ENCODE data around the gene MICAL1.
"Not testable (repeated sequence)": the region's sequence is repeated elsewhere in the genome, so short reads cannot be mapped to it uniquely, and the experiment has no call there.

The MICAL1 gene

DNA sequence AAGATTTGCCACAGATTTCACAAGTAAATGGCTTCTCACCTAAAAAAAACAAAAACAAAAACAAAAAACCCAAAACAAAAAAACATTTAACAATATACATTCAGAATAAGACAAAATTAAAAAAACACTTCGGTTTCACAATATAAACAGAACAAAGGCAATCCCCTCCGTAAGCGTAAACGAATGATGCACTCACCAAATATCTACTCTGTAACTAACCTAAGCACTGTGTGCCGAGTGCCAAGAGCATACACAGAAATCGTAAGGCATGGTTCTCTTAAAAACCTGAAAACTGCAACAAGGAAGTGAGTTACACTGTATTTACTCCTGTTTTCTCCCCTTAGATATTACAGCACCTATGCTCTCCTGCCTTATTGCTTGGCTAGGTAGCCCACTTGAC, 12.1 kb upstream of the MICAL1 start:
- FAIRE-seq: no peak
- no peak for TF ChIP-seq POLR2A (IDR thresholded peaks at IDR 0.05; ENCODE audit: low read depth, low read length)
- DNase-seq (ENCODE audit: insufficient read length, low spot score): no peak

DNA sequence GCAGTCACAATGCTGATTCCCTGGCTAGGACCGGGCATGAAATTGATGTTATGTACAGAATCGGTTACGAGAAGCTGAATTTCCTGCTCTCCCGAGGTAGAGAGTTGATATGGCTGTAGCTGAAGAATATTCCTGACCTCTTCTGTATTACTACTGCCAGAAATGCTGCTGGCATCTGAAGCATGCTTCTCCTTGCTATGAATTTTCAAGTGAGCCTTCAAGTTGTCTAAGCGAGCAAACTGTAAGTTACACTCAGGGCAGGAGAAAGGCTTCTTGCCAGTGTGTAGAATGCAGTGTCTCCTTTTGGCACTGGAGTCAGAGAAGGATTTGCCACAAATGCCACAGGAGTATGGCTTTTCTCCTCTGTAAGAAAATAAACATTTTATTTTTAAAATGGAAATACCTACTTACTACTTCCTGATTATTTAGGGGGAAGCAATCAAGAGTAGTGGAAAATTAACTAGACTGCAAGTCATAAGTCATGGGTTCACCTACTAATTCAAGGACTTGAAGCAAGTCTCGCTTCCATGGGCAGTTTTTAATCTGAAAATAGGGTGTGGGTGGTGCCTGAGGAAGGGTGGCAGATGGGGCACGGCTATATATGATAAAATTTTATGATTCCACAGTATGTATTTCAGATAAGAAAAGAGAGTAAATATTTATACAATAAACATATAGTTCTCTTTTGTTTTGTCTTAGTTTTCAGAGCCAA, 10.8 kb upstream of the MICAL1 start:
- FAIRE-seq: no peak
- no peak for TF ChIP-seq POLR2A (IDR thresholded peaks at IDR 0.05; ENCODE audit: low read depth, low read length)
- no peak for DNase-seq (ENCODE audit: insufficient read length, low spot score)

DNA sequence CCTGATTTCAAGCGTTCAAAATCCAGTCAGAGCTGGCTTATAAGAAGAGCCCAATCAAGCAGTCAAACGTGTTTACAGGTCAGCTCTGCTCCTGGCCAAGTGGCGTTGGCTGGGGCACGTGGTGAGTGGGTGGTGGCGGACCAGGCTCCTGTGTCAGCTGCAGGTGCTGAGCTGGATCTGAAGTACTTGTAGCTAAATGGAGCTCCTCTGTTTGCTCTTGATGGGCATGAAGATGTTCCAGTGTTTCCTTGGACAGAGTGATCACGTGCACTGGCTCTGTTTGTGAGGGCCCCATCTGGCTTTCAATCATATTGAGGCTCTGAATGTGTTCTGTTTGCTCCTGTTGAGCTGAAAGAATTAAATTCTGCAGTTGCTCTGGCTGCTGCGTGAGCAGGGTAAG, 10.2 kb upstream of the MICAL1 start:
- TF ChIP-seq POLR2A (IDR thresholded peaks at IDR 0.05; ENCODE audit: low read depth, low read length): no peak
- no peak for FAIRE-seq

DNA sequence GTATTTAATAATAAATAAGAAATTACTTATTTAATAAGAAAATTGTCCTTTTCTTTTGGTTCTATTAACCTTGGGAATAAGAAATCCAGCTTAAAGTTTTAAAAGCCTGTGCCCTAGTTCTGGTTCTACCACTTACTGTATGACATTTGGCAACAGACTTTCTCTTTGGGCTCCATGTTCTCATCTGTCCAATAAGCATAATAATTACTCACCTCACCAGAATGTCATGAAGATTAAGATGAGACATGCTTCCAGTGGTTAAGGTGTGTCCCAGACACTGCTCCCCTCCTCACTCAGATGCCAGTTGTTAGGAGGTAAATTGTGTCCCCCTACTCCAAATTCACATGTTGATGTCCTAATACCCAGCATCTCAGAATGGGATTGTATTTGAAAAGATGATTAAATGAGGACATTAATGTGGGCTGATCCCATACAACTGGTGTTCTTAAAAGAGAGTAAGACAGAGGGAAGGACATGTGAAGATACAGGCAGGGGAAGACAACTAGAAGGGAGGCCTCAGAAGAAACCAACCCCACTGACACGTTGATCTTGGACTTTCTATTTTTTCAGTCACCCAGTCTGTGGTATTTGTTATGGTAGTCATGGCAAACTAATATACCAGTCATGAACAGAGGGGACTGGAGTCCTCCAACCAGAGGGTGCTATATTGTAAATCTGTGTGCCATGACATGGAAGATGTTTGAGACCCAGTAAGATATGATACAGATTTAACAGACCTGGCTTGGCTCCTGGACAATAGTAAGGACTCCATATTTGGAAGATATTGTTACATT, 6.4 kb upstream of the MICAL1 start:
- no peak for DNase-seq (ENCODE audit: insufficient read length, low spot score)
- TF ChIP-seq POLR2A (IDR thresholded peaks at IDR 0.05; ENCODE audit: low read depth, low read length): no peak
- FAIRE-seq: no peak

More for the DNA sequence above, 10.2 kb upstream of the MICAL1 start:
- no peak for DNase-seq (ENCODE audit: insufficient read length, low spot score)

DNA sequence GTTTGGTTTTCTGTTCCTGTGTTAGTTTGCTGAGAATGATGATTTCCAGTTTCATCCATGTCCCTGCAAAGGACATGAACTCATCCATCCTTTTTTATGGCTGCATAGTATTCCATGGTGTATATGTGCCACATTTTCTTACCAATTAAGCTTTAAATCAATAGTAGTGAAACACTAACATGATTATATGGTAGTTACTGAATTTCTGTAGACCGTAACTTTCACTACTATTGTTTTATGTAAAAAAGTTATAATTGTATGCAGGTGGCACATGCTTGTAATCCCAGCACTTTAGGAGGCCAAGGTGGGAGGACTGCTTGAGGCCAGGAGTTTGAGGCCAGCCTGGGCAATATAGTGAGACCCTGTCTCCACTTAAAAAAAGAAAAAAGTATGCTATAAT, 5.6 kb upstream of the MICAL1 start:
- FAIRE-seq; DNase-seq (ENCODE audit: insufficient read length, low spot score): not testable (repeated sequence)

DNA sequence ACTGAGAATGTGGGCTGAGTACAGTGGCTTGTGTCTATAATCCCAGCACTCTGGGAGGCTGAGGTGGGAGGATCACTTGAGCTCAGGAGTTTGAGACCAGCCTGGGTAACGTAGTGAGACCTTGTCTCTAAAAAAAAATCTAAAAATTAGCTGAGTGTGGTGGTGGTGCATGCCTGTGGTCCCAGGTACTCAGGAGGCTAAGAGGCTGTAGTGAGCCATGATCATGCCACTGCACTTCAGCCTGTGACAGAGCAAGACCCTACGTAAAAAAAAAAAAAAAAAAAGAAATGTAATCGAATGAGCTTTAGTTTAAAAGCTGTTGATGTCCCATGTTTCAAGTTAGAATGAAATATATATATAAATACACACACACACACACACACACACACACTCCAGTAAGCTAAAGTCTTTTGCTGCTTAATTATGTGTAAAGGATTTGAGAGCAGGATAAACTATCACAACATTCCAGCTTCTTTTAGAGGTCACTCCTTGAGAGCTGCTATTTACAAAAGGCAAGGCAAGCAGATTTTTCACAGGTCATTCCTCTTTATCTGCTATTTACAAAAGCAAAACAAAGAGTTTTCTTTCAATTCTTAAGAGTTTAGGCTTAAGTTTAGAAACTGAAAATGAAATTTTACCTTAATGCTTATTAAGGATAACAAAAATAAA, 4.7 kb upstream of the MICAL1 start:
- no peak for FAIRE-seq

DNA sequence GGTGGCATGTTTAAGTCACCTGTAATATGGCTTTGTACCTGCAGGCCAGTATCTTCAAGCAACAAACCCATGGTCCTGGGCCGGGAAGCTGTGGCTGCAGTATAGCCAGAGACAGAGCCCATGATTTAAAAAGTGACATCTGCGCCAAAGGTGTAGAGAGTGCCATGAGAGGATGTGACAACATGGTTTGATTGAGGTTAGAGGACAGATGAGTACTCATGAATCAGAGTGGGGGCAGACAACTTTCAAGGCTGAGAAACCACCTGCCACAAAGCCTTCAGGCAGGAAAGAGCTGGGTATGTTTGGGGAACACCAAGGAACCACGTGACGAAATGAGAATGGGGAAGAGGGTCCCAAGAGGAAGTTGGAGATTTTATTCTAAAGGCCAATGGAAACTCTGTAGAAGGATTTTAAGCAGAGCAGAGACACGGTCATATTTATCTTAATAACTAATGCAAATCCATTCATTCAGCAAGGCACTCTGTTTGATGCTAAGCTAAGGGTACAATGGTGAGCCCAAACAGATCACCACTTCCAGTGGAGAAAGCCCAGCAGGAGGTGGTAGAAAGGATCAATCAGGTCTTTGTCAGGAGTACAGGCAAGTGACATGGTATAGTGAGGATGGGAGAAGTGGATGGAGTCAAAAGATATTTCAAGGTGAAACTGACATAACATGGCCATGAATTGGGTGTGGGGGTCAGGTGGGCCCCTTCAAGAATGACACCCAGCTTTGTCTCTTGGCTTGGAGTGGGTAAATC, 3.4 kb upstream of the MICAL1 start:
- TF ChIP-seq POLR2A (IDR thresholded peaks at IDR 0.05; ENCODE audit: low read depth, low read length): no peak
- no peak for FAIRE-seq
- no peak for DNase-seq (ENCODE audit: insufficient read length, low spot score)

More for the DNA sequence above, 4.7 kb upstream of the MICAL1 start:
- no peak for TF ChIP-seq POLR2A (IDR thresholded peaks at IDR 0.05; ENCODE audit: low read depth, low read length)
- no peak for DNase-seq (ENCODE audit: insufficient read length, low spot score)

DNA sequence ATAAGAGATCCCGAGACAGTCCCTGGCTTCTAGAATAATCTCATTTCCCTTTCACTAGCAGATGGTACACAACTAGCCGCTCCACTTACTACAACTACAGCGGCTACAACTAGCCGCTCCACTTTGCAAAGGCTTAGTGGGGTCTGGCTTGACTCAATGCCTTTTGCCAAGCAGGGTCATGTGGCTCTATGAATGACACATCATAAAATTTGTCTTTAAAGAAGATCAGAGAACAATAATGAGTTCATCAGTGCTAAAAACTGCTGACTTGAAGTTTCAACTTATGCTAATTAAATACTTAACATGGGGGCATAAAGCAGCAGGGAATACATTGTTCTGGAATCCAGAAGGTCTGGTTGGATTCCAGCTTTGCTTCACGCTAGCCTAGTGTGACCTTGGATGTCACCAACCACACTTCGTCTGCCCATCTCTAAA, 2.0 kb upstream of the MICAL1 start:
- FAIRE-seq: no peak
- TF ChIP-seq POLR2A (IDR thresholded peaks at IDR 0.05; ENCODE audit: low read depth, low read length): no peak
- DNase-seq (ENCODE audit: insufficient read length, low spot score): no peak

DNA sequence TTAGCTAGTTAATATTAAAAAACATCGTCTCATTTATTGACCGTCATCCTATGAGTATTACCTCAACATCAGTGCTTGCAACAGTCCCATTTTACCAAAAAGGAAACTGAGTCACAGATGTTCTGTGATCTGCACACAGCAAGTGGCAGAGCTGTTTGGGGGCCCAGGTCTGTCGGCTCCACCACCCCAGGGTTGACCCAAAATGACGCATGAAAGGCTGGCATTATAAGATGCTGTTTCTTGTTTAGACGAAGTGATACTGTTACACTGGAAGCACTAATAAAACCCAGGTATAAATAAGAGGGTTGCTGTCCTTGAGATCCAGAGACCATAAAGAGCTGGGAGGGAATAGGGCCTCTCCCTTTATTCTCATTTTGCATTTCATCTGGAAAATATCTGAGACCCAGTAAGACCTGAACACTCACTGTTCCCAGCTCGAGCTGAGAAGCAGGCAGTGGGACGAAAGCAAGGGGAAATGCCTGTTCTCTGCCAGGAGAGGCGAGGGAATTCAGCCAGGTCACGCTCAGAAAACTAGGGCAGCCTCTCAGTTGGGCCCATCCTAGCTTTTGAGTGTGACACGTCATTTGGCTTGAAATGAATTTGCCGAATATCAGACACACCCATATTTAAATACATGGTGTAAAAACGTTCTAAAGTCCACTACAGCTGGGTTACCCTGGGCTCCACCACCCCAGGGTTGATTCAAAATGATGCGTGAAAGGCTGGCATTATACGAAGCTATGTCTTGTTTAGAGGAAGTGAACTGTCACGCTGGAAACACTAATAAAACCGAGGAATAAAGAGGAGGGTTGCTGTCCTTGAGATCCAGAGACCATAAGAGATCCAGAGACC, 1.4 kb upstream of the MICAL1 start:
- FAIRE-seq (no peak), DNase-seq (ENCODE audit: insufficient read length, low spot score) (no peak)
- no peak for TF ChIP-seq POLR2A (IDR thresholded peaks at IDR 0.05; ENCODE audit: low read depth, low read length)

DNA sequence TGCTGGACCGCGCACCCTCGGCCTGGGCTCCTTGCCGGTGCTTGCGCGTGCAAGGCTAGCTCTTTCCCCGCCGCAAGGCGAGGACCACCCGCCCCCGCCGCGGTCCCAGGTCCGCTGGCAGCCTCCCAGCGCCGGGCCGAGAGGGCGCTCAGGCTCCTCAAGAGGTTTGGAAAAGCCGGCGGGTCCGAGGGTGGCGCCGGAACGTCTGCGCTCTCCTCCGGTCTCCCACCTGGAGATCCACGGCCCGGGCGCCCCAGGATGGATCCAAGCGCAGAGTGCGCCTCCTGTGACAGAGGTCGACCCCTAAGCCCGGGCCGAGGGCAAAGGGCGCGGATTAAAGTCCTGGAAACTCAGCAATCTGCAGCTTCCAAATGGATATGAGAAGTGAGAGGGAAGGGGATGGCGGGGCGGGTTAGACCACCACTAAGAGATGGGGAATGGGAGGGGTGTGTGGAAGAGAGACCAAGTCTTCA, 575 bp upstream of the MICAL1 start:
- DNase-seq (ENCODE audit: insufficient read length, low spot score) (no peak), FAIRE-seq (no peak)
- no peak for TF ChIP-seq POLR2A (IDR thresholded peaks at IDR 0.05; ENCODE audit: low read depth, low read length)

DNA sequence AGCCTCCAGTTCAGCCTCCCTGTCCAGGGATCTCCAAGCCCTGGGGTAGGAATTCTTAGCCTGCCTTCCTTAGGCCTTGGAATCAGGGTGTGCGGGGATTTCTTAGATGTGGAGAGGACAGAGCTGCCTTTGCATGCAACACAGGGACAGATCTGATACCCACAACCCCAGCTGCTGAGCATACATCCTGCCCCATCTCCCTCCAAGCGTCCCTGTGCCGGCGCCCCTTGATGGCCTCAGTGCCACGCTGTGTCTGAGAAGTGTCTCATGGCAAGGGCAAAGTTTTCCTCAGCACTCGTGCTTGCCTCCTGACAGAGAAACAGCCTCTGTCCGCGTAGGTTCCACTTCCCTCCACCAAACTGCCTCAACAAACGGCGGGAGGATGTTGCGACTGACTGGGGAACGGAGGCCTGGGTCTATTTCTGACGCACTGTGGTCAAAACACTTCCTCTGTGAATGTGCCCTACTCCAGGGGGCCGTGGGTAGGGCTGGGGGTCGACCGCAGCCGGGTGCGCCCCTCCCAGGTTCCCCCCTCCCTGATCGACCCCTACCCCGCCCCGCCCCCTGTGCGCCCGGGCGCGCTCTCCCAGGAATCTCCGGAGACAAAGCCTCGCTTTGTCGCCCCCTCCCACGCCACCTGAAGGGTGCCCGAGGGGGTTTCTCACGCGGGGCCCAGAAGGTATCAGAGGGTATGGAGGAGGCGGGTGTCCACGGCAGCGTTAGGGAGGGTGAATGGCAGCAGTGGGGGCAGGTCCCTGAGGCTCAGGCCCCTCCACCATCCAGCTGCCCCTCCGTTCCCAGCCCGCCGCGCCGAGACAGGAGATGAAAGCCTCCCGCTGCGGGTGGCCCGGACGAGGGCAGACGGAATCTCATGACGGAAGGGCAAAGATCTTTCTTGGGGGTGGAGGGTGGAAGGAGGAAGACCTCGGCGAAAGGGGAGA, 806 bp downstream of the MICAL1 start:
- FAIRE-seq (no peak), DNase-seq (ENCODE audit: insufficient read length, low spot score) (no peak)
- TF ChIP-seq POLR2A (IDR thresholded peaks at IDR 0.05; ENCODE audit: low read depth, low read length): no peak

All from H54 (cell line).